T-helper 1 cell treated with Interleukin-12 subunit alpha and Interleukin-12 subunit beta and Interleukin-4 antibody, amounts not matched to agents 30 μg/mL and 1 μg/mL, for 36 hours (primary cell): Measurements from ENCODE around the gene P4HA2.

ENCODE experiments used
- H3K27ac Mint-ChIP-seq: one replicate; pipeline ENCODE4 v1.8.0; 2021; ENCODE audit warnings: mild to moderate bottlenecking, mixed read lengths
- H3K27me3 Mint-ChIP-seq: one replicate; pipeline ENCODE4 v1.8.0; 2021; ENCODE audit warnings: low read depth, mixed read lengths
- H3K36me3 Mint-ChIP-seq: one replicate; pipeline ENCODE4 v1.8.0; 2021; ENCODE audit warnings: low read depth, mixed read lengths
- H3K4me1 Mint-ChIP-seq: one replicate; pipeline ENCODE4 v1.8.0; 2021; ENCODE audit warnings: low read depth, mixed read lengths
- H3K4me3 Mint-ChIP-seq: one replicate; pipeline ENCODE4 v1.8.0; 2021; ENCODE audit warnings: mild to moderate bottlenecking, moderate library complexity, mixed read lengths
- H3K9me3 Mint-ChIP-seq: one replicate; pipeline ENCODE4 v1.8.0; 2021; ENCODE audit warnings: mixed read lengths

P4HA2 gene

DNA sequence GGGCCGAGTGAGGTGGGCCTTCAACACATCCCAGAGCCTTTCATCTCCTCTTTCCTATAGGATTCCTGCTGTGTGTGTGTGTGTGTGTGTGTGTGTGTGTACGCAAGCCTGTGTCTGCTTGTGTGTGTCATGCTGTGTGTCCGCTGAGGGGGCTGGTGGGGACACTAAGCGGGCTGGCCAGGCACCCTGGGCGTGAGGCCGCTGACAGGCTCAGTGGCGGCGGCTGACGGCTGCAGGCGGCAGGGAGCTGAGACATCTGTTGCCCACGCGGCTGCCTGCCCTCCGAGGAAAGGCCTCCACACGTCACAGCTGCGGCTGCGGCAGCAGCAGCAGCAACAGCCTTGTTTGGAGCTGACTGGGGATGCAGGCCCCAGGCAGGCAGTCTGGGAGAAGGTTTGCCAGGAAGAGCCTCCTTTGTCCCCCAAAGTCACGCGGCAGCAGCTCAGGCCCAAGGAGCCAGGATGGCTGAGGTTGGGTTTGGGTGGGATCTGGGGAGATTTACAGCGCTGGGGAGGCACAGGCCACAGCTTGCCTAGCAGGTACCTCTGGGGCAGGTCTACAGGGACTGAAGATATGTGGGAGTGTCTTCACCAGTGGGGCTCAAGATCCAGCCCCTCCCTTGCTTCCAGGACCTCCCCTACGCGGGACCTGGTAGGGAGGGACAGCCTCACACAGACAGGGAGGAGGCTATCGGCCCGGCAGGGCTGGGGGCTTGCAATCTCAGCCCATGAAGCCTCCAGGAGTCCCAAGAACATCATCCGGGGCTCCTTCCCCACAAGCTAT is 31.6 kb upstream of the P4HA2 start:
- Mint-ChIP-seq H3K9me3 (no peaks in the 10 kb centered on the region), H3K27ac (no peak overlapping the region), H3K27me3 (peaks cover 31% of the 10 kb centered on the region)

DNA sequence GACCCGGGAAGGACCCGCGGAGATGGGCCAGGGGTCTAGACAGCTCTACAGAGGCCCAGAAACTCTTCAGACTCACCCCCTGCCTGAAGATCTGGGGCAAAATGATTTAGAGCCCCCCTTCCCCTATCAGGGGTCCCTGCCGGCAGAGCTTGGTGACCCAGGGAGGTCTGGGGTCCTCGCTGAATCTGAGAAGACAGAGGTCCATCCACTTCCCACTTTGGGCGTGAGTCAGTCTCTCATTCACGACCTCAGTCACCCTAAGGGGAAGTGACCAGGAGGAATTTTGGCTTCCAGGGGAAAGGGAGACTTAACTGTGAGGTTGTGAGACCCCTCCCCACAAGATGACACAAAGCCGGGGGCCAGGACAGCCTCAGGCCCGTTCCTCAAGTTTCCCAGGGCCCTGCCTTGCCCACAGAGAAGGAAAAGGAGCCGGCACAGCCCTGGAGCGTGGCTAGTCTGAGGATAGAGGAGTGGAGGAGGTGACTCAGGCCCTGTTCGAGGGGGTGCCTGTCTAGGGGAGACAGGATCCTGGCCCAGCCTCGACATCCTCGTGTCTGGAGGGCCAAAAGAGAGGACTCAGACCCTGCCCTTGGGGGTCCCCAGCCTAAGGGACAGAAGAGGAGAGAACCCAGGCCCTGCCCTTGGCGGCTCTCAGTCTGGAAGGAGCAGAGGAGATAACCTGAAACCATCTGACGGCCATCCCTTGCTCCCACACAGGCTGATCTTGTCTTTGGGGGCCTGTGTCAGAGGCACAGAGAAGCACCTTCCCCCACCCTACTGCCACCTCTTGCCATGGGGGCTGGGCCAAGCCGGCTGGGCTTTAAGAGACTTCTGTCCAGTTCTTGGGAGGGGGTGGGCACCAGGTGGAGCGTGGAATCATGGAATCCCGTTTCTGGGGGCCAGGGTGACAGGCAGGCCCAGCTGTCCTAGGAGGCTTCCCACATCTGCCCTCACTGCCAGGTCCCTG is 30.7 kb upstream of the P4HA2 start:
- H3K36me3 Mint-ChIP-seq, result peaks cover 2% of the 10 kb centered on the region
- no peak overlapping the region for H3K4me3 Mint-ChIP-seq
- H3K27me3 Mint-ChIP-seq, result peaks cover 31% of the 10 kb centered on the region
- H3K4me1 Mint-ChIP-seq, result peaks cover 9% of the 10 kb centered on the region
- no peak overlapping the region for H3K27ac Mint-ChIP-seq
- H3K9me3 Mint-ChIP-seq, result no peaks in the 10 kb centered on the region

More for the DNA sequence above, 31.6 kb upstream of the P4HA2 start:
- H3K4me3 Mint-ChIP-seq, result no peak overlapping the region
- H3K36me3 Mint-ChIP-seq, result peaks cover 2% of the 10 kb centered on the region
- H3K4me1 Mint-ChIP-seq, result peaks cover 9% of the 10 kb centered on the region

DNA sequence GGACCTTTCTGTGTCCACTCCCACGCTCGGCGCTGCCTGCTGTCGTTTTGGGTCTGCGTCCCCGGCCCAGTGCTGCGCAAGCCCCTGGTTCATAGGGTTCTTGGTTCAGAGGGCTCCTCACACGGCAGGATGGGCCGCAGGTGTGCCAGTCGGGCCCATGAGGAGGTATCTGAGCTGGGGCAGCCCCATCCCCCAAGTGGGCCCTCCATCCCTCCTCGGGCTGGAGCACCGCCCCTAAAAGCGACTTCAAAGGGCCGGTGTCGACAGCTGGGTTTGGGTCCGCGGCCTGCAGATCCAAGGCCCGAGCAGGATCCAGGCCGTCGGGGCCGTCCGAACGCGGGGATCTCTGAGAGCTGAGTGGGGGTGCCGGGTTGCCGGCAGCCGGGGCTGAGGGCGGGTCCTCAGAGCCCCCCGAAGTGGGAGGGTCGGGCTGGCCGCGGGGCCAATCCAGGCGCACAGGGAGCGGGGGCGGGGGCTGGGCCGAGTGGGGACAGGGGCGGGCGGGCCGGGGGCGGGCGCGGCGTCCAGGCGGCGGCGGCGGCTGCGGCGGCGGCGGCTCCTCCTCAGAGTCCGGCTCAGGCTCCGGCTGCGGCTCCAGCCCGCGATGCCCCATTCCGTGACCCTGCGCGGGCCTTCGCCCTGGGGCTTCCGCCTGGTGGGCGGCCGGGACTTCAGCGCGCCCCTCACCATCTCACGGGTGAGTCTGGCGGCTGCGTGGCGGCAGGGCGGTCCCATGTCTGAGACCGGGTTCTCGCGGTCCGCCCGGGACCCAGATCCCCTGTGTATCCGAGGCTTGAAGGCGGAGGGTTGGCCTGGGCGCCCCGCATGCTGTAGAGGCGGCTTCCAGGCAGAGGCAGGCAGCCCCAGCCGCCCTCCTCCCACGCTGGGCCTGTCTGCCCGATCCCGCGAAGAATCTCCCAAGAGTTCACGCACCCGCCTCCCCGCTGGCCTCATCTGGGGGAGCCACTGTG is 29.8 kb upstream of the P4HA2 start, which contains the start of gene PDLIM4:
TSS of gene PDLIM4 (plus strand) at position 566 of the 971 bp plus-strand sequence. CDS start at position 605, 39 bp downstream.
- Mint-ChIP-seq H3K4me3 (no peak within 1 kb of the TSS), H3K27ac (no peak within 1 kb of the TSS), H3K9me3 (no peaks in the 10 kb centered on the region), H3K36me3 (peaks cover 2% of the 10 kb centered on the region), H3K27me3 (peaks cover 31% of the 10 kb centered on the region), H3K4me1 (peaks cover 9% of the 10 kb centered on the region)

DNA sequence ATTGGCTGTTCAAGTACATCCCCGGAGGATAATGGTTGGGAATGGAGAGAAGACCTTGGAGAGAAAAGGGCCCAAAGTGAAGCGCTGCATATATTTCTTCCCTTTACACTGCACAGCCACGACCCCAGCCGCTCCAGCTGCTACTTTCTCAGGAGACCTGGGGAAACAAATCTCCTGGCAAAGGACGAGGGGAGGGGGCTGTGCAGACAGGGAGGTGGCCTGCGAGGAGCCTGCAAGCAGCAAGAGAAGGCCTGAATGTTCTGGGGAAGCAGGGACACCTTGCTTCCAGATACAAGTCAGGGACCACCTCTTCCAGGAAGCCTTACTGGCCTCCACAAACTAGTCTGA is 29.1 kb upstream of the P4HA2 start:
- peaks cover 31% of the 10 kb centered on the region for H3K27me3 Mint-ChIP-seq

DNA sequence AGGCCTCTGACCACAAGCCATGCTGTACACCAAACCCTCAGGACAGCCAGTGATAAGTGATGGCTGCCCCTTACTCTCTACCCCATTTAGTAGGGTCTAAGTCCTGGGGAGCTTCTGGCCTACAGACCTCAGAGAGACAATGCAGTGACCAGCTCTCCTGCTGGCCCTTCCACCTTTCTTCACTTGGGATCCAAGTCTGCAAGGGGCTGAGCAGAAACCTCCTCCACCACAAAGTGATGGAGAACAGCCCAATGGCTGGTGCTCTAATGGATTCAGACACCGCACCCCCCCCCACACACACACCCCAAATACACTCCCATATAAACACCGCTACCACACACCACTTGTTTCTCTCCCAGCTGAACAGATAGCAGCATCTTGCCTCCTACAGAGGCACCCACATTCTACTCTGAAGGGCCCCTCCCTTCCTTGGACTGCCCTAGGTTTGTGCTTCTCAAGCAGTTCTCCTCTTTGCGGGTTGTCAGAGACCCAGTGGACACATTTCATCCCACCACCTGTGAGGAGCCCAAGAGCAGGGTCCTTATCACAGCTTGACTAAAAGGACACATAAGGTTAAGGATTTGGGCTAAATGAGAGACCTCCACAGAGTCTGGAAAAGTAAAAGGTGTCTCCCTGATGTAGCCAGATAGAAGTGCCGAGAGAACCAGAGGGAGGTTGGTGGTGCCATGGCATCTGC is 28.6 kb upstream of the P4HA2 start:
- H3K9me3 Mint-ChIP-seq, result no peaks in the 10 kb centered on the region
- peaks cover 2% of the 10 kb centered on the region for H3K36me3 Mint-ChIP-seq
- H3K27ac Mint-ChIP-seq, result no peak overlapping the region
- H3K4me3 Mint-ChIP-seq, result no peak overlapping the region
- H3K27me3 Mint-ChIP-seq, result peaks cover 31% of the 10 kb centered on the region
- H3K4me1 Mint-ChIP-seq, result peaks cover 9% of the 10 kb centered on the region

More for the DNA sequence above, 29.1 kb upstream of the P4HA2 start:
- Mint-ChIP-seq H3K27ac (no peak overlapping the region), H3K36me3 (peaks cover 2% of the 10 kb centered on the region), H3K9me3 (no peaks in the 10 kb centered on the region), H3K4me1 (peaks cover 9% of the 10 kb centered on the region), H3K4me3 (no peak overlapping the region)

DNA sequence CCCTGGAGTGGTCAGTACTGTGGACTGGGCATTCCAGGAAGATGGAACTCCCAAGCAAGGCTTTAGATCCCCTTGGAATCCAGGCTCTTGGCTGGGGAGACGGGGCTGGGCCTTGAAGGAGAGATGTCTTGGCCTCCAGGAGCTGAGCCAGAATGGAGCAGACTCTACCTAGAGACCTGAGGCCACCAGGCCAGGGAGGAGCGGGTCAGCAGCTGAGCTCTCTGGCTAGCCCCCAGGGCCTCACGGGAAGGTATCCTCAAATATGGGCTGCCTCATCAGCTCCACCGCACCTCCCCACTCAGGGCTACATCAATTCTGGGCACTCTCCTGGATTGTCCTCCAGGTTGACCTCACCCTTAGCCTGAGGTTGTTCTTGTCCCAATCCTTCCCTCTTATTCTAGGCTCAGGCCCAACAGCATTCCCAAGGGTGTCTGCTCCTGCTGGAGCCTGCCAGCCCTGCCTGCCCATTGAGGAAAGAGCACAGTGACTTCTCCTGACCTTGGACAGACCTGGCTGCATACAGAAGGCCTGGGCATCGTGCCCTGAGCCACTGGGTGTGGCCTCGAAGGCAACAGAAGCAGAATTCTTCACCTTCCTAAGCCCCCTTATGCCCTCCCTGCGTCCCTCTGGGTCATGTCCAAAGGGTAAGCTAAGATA is 26.8 kb upstream of the P4HA2 start:
- Mint-ChIP-seq H3K27me3 (peaks cover 38% of the 10 kb centered on the region), H3K9me3 (no peaks in the 10 kb centered on the region), H3K27ac (no peak overlapping the region), H3K36me3 (peaks cover 2% of the 10 kb centered on the region), H3K4me1 (no peaks in the 10 kb centered on the region), H3K4me3 (no peak overlapping the region)

DNA sequence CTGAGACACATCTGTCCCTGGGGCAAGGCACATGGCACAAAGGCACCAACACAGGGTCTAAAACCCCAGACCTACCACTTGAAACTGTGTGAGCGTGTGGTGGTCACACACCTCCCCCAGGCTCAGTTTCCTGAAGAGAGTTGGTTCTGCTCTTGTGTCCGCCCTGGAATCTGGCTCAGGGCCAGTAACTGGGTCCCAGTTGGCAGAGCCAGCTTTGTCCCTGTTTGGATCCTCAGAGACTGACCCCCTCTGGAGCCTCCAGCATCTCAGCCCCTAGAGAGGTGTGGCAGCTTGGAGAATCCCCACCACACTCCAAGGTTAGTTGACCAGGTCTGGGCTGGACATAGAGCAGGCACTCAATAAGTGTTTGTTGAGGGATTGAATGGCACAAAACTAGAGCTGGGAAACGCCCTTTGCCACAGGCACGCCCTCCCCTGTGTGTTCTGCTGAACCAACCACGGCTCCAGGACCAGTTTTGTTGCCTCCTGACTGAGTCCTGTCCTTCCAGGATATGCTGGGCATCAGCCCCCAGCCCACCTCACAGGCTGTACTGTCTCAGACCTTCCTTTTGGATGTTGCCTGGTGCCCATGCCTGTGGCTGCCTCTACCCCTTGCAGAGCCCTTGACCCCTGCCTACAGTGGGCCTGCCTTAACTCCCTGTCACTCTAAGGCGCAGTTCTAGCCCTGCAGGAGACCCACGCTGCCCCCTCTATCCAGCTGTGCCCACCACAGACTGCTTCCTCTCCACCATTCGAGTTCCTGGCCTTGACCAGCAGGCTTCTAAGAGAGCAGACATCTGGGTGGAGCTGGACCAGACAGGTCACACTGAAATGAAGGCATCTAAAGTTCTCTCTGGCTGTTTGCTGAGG is 26.0 kb upstream of the P4HA2 start:
- Mint-ChIP-seq H3K27ac (no peak overlapping the region), H3K36me3 (peaks cover 2% of the 10 kb centered on the region), H3K27me3 (peaks cover 38% of the 10 kb centered on the region), H3K4me3 (no peak overlapping the region), H3K9me3 (no peaks in the 10 kb centered on the region), H3K4me1 (no peaks in the 10 kb centered on the region)

DNA sequence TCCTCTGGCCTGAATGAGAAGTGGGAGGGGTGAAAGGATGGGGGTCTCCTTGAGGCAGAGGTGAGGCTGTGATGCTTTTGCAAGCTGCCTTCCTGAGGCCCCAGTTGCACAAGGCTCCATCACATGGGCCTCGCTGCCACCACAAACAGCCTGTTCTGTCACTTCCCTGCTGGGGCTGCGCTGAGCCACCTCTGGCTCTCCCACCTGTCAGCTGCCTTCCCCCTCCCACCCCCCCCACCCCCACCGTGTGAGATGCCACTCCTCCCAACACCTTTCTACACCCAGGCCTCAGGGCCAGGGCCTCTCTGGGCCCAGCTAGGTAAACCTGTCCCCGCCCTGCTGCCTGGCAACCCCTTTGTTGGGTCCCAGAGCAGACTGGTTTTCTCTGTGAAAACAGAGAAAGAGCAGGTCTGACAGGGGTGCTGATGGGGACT is 25.4 kb upstream of the P4HA2 start:
- Mint-ChIP-seq H3K36me3 (peaks cover 2% of the 10 kb centered on the region), H3K4me3 (no peak overlapping the region), H3K9me3 (no peaks in the 10 kb centered on the region), H3K27me3 (peaks cover 34% of the 10 kb centered on the region), H3K27ac (no peak overlapping the region), H3K4me1 (no peaks in the 10 kb centered on the region)

DNA sequence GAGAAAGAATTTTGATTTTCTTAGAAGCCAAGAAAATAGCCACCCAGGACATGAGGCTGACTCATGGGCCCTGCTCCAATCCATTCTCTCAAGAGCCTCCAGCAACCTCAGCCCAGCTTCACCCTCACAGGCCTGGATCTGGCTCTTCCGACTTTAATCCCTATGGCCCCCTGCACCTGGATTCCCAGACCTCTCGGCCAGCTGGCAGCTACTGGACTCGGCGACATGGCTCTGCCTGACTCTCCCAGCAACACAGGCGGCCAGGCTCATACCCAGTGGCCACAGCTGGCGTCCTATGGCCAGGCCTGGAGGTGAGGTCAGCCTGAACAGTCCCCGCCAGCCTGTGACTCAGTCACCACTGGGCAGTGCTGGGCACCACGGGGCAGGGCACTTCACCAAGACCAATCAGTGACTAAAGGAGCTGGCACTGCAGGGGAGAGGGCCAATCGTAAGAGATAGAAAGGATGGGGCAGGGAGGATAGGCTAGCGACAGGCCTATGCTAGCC is 23.6 kb upstream of the P4HA2 start:
- Mint-ChIP-seq H3K4me1 (no peaks in the 10 kb centered on the region), H3K27me3 (peaks cover 31% of the 10 kb centered on the region), H3K9me3 (peaks cover 9% of the 10 kb centered on the region), H3K4me3 (no peak overlapping the region), H3K36me3 (peaks cover 2% of the 10 kb centered on the region), H3K27ac (no peak overlapping the region)

DNA sequence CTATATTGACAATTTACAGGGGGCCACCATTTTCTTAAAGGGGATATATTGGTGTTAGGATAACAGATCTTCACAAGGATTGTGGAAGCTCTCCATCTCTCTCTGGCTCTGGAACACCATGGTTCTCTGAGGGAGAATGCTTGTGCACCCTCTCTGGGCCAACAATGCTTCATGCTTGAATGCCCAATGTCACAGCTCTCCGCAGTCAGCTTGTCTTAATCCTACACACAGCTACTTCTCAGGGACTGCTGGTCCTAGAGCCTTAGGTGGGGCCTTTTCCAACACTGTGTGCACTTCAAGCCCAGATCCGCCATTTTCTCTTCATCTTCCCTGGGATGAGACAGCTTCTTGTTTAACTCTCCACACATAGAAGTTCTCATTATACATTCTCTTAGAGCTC is 22.9 kb upstream of the P4HA2 start:
- Mint-ChIP-seq H3K4me1 (no peaks in the 10 kb centered on the region), H3K4me3 (no peak overlapping the region), H3K27ac (no peak overlapping the region), H3K27me3 (peaks cover 31% of the 10 kb centered on the region), H3K9me3 (peaks cover 14% of the 10 kb centered on the region), H3K36me3 (peaks cover 2% of the 10 kb centered on the region)

DNA sequence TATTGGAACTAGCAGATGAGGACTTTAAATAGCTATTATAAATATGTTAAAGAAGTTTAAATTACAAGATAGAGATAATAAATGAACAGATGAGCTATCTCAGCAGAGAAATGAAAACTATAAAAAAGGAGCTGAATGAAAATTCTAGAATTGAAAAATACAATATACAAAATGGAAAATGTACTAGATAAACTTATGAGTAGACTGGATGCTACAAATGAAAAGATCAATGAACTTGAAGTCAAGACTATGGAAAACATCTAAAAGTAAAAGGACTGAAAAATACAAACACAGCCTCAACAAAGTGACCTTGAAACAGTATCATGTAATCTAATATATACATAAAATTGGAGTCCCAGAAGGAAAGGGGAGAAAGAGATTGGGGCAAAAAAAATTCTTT is 19.2 kb upstream of the P4HA2 start:
- no peaks in the 10 kb centered on the region for H3K4me1 Mint-ChIP-seq
- H3K36me3 Mint-ChIP-seq, result peaks cover 7% of the 10 kb centered on the region
- H3K4me3 Mint-ChIP-seq, result no peak overlapping the region
- peaks cover 47% of the 10 kb centered on the region for H3K27me3 Mint-ChIP-seq
- peaks cover 35% of the 10 kb centered on the region for H3K9me3 Mint-ChIP-seq
- no peak overlapping the region for H3K27ac Mint-ChIP-seq

DNA sequence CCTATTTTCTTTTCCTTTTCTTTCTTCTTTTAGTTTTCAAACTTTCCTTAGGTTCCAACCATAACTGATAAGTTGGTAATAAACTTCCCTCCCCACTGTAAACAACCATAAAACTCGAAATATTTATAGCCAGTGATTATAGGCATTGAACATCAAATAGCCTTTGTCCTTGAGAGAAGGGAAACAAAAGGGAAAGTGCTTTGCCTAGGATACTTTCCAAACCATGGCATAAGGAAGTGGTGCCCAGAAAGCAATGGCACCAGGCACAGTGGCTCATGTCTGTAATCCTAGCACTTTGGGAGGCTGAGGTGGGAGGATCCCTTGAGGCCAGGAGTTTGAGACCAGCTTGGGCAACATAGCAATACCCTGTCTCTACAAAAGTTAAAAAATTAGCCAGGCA is 17.9 kb upstream of the P4HA2 start:
- Mint-ChIP-seq H3K36me3 (peaks cover 7% of the 10 kb centered on the region), H3K27ac (no peak overlapping the region), H3K4me3 (no peak overlapping the region), H3K27me3 (peaks cover 46% of the 10 kb centered on the region), H3K4me1 (no peaks in the 10 kb centered on the region), H3K9me3 (peaks cover 35% of the 10 kb centered on the region)
